Inflammatory macrophage treated with lipopolysaccharide for 4 hours (primary cell): ENCODE measurements around the gene ARFIP1.
"Not testable (repeated sequence)": the region's sequence is repeated elsewhere in the genome, so short reads cannot be mapped to it uniquely, and the experiment has no call there.

Source experiments
- DNase-seq: peaks from one replicate; pipeline ENCODE4 v3.0.0-alpha.2; 2020

Gene ARFIP1

DNA sequence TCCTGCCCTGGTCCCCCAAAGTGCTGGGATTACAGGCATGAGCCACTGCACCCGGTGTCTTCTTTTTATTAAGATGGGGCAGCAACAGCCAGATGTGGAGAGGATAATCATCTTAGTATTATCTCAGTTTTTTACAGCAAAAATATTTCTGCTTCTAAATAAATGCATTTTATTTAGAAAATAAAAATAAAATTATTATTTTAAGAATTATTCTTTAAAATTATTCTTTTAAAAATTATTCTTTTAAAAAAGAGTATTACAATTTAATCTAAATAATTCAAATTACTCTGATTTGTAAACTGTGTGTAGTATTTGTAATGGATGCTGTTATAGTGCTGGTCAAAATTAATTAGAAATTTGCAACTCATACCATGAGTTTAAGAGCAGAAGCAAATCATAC is 67.6 kb downstream of the ARFIP1 start:
- no peak for DNase-seq

DNA sequence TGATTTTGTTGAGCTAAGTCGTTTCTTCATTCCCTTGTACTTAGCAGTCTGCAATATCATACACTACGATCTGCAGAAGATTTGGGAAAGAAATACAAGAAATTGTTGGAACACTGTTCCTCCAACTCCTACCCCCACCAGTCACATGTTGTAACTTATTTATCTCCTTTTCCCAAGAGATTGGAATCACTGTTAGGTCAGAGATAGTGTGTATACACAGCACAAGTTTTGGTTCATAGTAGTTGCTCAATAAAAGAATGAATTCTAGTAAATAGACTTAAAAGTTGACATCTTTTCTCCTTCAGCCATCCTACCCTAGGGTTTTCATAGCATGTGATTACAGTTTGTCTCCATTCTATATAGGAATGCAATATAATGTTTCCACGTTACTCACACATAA is 68.8 kb downstream of the ARFIP1 start:
- no peak for DNase-seq

DNA sequence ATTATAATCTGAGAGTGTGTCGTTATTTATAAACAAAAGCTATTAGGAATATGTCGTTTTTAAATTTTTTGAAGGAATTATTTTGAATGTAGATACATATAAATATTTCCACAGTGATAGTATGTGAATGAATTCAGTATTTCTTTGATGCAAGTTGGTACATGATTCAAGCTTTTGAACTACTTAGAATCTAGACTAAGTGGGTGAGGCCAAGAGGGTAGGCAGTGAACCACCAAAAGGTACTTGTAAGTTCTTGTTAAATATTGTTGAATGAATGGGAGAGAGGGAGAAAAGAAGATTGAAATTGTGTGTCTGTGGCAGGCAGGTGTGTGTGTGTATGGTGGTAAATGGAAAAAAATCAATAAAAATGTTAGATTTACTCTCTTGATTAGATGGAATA is 69.6 kb downstream of the ARFIP1 start:
- DNase-seq: no peak

DNA sequence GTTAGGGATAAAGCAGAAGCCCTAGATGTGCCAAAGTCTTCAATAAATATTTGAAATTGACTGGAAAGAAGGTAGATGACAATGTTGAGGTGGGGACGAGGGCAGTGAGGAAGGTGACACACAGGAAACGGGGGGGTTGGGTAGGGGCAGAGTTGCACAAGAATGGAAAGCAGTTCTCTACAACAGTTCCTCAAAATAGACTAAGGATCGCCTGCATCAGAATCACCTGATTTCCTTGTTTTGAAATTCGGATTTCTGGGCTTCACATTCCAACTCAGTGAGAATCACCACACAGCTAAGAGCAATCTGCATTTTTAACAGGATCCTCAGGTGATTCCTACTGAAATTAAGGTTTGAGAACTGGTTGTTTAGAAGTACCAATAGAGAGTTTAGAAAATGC is 70.6 kb downstream of the ARFIP1 start:
- DNase-seq: peak; percentile 88

DNA sequence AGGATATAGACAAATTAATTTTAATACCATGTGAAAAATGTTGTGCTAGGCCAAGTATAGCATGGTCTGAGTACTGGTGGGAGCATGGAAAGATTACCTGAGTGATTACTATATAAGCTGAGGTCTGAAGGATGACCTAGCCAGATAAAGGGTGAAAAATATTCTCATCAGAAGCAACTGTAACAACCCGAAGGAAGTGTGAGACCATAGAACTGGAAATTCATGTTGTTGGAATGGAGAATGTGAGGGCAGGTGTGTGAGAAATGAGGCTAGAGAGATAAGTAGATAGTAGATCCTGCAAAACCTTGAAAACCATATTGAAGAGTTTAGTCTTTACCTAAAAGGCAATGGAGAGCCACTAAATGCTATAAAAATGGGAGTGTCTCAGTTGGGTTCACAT is 71.5 kb downstream of the ARFIP1 start:
- no peak for DNase-seq

DNA sequence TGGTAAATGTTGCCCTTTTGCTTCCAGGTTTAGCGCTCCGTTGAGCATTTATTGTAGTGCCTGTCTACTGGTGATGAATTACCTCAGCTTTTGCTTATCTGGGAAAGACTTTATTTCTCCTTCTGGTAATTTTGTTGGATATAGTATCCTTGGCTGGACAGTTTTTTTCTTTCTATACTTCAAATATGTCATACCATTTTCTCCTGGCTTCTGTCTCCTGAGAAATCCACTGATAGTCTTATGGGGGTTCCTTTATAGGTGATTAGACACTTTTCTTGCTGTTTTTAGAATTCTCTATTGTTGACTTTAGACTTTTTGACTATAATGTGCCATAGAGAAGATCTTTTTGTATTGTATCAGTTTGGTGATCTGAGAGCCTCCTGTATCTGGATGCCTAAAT is 73.5 kb downstream of the ARFIP1 start:
- DNase-seq: no peak

DNA sequence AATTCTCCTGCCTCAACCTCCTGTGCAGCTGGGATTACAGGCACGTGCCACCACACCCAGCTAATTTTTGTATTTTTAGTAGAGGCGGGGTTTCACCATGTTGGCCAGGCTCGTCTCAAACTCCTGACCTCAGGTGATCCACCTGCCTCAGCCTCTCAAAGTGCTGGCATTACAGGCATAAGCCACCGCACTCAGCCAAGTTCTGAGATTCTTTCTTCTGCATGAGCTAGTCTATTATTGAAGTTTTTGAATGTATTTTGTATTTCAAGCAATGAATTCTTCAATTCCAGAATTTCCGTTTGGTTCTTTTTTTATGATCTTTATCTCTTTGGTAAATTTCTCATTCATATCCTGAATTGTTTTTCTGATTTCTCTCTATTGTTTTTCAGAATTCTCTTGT is 74.3 kb downstream of the ARFIP1 start:
- not testable (repeated sequence) for DNase-seq

DNA sequence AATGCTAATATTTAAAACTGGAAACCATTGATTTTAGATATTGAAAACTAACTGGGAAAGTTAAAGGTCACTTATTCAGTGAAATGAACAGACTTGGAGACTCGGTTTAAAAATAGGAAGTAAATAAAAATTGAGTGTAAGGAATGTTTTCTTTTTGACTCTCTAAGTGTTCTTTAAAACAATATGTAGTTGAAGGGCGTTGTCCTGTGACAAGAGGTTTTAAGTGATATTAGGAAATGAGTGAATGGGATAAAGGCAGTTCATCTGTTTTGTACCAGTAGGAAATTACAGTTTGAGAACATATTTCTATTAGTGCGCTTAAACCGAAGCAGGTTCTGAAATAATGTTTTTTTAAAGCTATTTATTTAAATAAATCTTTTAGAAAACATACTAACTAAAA is 77.2 kb downstream of the ARFIP1 start:
- no peak for DNase-seq

DNA sequence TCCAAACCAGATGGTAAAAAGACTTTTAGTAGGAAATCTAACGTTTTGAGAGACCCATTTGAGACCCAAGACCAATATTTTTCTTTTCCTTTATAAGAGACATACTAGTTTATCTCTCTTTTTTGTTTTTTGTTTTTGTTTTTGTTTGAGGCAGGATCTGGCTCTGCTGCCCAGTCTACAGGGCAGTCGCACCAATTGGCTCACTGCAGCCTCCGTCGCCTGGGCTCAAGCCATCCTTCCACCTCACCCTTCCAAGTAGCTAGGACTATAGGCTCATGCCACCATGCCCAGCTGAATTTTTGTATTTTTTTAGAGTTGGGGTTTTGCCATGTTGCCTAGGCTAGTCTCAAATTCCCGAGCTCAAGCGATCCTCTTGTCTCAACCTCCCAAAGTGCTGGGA is 79.2 kb downstream of the ARFIP1 start:
- no peak for DNase-seq

DNA sequence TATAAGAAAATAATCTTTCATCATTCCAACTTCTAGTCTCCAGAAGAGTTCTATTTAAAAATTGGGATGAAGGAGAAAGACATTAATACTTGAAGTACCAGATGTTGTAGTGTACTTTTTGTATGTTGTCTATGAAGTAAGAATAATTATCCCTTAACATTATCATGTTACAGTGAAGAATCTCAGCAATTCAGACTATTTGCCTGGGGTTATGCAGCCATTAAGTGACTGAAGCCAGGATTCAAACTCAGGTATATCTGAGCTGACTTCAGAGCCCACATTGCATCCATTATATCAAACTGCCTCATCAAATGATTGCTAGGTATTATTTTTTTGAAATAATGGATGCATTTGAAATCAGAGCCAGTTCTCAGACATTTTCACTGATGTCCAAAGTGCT is 80.3 kb downstream of the ARFIP1 start:
- DNase-seq: no peak

DNA sequence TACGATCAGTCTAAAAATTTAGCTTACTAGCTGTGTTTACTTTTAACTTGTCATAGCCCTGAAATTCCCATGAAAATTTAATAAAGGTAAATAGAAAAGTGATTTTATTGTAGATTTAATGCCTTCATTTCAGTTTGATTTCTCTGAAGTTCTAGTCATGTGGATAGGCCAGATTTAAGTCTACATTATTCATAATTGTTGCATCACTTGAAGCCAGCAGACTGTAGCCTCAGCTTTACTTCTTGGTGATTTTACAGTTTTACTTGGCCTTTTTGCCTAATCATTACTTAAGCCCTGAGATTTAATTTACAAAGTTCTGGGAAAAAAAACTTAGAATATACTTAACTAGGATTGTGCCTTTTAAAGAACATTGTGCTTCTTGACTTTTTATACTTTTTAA is 82.9 kb downstream of the ARFIP1 start:
- DNase-seq: no peak

DNA sequence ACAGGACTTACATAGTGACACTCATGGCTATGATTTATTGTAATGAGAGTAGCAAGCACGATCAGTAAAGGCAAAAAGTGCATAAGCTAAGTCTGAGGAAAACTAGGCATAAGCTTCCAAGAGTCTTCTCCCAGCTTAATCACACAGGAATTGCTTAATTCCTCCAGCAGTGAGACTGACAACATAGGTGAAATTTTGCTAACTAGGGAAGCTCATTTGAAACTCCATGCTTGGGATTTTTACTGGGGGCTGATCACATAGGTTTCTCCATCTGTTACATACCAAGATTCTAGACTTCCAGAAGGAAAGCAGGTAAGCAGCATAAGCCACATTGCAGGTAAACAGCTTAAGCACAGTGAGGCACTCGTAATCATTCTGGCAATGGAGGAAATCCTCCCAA is 84.6 kb downstream of the ARFIP1 start:
- DNase-seq: no peak

DNA sequence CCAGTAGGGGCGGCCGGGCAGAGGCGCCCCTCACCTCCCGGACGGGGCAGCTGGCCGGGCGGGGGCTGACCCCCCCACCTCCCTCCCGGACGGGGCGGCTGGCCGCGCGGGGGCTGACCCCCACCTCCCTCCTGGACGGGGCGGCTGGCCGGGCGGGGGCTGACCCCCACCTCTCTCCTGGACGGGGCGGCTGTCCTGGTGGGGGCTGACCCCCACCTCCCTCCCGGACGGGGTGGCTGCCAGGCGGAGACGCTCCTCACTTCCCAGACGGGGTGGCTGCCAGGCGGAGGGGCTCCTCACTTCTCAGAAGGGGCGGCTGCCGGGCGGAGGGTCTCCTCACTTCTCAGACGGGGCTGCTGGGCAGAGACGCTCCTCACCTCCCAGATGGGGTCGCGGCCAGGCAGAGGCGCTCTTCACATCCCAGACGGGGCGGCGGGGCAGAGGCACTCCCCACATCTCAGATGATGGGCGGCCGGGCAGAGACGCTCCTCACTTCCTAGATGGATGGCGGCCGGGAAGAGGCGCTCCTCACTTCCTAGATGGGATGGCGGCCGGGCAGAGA is 86.8 kb downstream of the ARFIP1 start:
- DNase-seq: not testable (repeated sequence)

DNA sequence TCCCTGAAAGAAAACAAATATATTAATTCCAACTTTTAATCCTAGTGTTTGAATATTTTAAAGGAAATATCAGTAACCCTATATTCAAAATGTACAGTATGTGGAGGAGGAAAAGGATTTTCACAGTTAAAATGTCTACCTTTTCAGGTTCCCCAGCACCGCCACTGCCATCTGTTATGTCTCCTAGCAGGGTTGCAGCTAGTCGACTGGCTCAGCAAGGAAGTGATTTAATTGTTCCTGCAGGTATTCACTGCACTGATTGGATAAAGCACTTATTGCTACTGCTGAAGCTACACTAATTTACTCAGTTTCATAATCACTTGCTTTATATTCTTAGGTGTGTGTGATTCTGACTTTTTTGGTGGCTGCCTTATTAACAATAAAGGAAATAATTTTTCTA is 90.9 kb downstream of the ARFIP1 start:
- no peak for DNase-seq

DNA sequence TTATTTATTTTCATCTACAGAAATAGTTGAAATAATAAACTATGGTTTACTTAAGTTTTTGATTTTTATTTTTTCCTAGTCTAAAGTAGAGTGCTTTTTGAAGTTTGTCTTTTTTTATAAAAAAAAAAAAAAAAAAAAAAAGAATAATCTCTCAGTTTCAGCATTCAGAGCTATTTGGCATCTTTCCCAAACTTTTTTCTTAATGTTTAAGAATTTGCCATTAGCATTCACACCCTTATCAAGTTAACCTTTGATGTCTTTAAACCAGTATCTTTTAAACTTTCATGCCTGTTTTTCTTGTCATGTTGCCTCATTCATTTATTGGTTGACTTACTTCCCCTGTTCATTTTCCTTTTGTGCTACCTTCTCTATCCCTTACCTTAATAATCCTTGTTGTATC is 95.5 kb downstream of the ARFIP1 start:
- DNase-seq: no peak

DNA sequence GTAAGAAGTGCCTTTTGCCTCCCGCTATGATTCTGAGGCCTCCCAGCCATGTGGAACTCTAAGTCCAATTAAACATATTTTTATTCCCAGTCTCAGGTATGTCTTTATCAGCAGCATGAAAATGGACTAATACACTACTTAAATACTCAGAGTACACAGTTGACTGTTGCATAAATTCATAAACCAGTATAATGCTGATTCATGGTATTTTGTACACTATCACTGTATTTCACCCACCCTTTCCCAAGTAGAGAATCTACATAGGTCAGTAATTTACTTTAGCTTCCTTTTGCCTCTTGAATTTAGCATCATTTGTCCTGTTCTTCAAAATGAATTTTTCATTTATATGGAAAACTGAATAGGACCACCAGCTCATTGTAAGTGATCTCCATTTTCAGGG is 98.1 kb downstream of the ARFIP1 start:
- DNase-seq: no peak

DNA sequence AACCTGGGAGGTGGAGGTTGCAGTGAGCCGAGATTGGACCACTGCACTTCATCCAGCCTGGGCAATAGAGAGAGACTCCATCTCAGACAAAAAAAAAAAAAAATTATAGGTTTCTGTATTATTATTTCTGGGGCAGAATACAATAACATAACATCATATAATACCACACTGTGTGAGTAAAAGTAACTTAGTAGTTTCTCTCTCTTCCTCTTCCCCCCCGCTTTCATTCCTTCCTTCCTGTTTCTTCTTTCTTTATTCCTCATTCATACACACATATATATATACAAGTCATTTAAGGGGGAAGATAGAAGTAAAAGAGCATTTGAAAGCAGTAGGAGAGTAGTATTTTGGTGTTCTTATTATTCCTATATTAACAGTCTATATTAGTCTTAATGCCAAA is 100.5 kb downstream of the ARFIP1 start:
- DNase-seq: peak; percentile 18

DNA sequence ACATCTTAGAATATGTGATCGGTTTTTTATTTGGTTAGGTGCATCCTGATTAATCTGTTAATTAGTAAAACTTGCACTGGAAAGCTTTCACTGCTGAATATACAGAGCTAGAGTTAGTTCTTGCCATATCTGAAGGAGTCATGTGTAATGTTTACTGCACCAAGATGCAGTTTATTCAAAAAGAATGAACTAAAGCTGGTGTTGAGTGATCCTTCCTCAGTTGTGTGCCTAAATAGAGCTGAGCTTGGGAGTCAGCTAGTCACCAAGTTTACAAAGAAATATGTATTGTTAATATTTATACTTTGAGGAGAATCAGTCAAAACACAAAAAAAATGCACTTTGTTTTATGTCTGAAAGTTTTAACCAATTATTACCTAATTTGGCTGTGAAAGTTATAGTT is 102.2 kb downstream of the ARFIP1 start:
- no peak for DNase-seq

DNA sequence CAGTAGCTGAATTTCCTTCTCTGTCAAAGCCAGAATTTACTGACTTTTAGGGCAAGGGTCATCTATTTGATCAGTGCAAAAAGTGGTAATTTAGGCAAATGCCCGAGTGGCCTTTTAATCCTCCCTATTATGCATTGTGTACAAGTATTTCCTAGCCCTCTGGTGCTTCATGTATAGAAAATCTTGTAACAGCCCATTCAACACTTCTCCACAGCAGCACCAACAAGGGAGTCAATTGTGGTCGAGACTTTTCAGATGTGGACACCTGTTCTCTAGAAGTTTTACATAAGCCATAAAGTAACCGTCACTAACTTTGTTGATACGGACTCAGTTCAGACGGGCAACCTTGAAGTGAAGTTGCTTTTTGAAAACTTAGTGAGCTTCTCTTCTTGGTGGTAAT is 105.4 kb downstream of the ARFIP1 start:
- no peak for DNase-seq

DNA sequence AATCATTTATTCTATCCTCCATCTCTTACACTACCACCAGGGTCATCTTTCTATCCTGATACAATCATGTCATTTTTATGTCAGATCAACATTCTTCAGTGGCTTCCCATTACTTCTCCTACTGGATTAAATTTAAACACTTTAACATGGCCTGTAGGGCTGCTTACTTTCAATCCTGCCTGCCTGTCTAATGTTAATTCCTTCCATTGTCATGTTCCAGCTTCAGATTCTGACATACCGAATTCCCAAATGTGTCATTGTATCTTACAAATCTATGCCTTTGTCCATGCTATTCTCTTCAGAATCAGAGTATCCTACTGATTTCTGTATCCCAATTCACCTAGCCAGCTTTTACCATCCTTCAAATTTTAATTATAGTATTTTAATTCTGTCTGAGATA is 106.4 kb downstream of the ARFIP1 start:
- DNase-seq: no peak

DNA sequence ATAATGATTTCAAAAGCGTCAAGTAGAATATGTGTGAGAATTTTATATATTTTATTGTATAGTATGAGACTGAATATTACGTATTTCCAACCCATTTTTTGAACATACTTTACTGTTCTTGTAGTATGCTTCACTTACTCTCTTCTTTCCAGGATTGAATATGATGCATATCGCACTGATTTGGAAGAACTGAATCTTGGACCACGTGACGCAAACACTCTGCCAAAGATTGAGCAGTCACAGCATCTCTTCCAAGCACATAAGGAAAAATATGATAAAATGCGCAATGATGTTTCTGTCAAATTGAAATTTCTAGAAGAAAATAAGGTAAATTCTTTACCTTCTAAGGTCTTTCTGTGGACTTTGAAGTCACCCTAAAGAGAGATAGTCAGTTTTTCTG is 108.2 kb downstream of the ARFIP1 start:
- no peak for DNase-seq

DNA sequence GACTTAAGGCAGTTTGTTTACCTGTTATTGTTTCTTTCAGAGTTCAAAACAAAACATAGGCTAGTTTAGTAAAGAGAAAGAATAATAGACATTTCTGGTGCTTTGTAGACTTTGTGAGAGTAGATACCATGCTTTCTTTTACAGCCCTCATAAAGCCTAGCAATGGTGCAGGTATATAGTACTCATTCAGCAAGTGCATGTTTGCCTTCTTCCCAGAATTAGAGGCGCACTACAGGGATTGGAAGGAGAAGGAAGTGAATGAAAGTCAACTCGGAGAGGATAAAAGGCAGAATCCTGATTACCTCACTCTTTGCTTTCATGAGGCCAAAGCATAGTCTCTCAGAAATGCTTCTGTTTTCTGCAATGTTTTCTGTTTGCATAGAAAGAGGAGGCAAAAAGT is 113.2 kb downstream of the ARFIP1 start:
- no peak for DNase-seq

DNA sequence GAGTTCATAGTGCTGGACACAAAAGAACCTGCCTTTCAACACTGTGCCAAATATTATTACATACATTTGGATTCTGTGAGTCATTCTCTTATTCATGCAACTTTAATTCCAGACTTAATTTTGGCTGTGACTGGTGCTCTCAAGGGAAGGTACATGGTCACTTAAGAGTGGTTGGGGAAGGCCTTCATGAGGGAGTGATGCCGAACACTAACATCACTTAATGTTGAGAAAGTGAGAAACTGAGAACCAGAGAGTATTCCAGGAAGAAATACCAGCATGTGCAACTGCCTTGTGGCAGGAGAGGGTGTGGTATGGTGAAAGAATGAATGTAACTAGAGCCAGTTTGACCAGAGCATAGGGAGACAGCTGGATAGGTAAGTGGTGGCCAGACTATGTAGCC is 114.9 kb downstream of the ARFIP1 start:
- DNase-seq: no peak

DNA sequence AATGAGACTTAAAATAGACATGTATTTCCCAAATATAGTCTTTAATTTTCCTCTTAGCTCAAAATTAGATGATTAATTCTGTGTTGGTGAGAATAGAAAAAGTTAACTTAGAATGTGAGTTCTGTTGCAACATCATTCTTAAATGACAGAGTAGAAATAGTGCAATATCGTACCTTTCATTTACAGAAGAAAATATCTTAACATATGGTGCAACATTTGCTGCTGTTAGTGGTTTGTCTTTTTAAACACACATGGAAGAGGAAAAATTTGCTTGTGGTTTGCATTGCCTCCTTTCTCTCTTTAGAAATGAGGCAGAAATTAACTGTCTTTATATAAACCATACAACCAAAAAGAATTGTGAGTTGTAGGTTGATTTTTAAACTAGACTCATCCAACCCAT is 117.1 kb downstream of the ARFIP1 start:
- DNase-seq: no peak

DNA sequence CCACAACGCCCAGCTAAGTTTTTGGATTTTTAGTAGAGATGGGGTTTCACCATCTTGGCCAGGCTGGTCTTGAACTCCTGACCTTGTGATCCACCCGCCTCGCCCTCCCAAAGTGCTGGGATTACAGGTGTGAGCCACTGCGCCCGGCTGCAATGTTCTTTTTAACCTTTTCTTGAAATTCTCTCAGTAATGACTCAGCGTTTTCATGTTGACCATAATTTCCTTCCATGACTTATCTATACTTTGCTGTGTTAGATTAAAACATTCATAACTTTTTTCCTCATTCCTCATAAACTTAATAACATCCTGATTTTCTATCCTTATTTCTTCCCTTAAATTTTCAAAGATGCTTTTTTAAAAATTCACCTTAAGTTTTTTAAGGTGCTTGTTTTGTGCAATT is 118.4 kb downstream of the ARFIP1 start:
- DNase-seq: not testable (repeated sequence)

DNA sequence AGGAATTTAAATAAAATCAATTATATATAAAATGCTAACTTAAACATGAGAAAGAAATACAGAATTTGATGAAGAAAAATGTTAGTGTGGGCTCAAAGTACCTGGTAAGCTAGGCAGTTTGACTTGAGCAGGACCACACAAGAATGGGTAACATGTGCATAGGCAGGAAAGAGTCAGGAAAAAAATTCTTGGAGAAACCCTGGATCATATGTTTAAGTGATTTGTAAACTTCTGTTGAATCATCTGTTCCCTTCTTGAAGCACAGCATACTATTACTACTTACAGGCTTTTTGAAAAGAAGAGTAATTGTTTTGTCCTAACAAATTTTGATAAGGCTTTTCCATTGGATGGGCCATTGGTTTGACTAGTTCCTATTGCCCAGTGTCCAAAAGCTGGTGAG is 118.9 kb downstream of the ARFIP1 start:
- DNase-seq: no peak
